Fibroblast of mammary gland (primary cell): ENCODE measurements around the gene ABHD17A.
"Not testable (repeated sequence)": the region's sequence is repeated elsewhere in the genome, so short reads cannot be mapped to it uniquely, and the experiment has no call there.

Source experiments
- DNase-seq: peaks from one replicate; pipeline ENCODE4 v3.0.0-alpha.2; 2010; ENCODE audit warnings: low read depth
- H3K4me3 ChIP-seq: 2 replicates; pipeline ENCODE4 v1.5.1; 2011; ENCODE audit warnings: low read depth, mild to moderate bottlenecking, low read length, moderate library complexity; ENCODE audit not compliant: control insufficient read depth
- CTCF ChIP-seq: conservative IDR thresholded peaks from 2 replicates; pipeline ENCODE4 v1.5.1; 2011; ENCODE audit warnings: low read depth, low read length, inconsistent platforms; ENCODE audit not compliant: control insufficient read depth, insufficient read depth

The ABHD17A gene

GRCh38 chr19:1882089-1882785 is 3.1 kb downstream of the ABHD17A start:
- H3K4me3 ChIP-seq: no peak overlapping the region
- TF ChIP-seq CTCF: no peak
- no peak for DNase-seq

GRCh38 chr19:1881393-1882088 is 3.8 kb downstream of the ABHD17A start:
- not testable (repeated sequence) for DNase-seq, H3K4me3 ChIP-seq

- no peak for TF ChIP-seq CTCF
- no peak overlapping the region for H3K4me3 ChIP-seq
- DNase-seq: no peak
Observed at GRCh38 chr19:1880611-1881392, 4.5 kb downstream of the ABHD17A start.

- not testable (repeated sequence) for H3K4me3 ChIP-seq, DNase-seq
Observed at GRCh38 chr19:1879982-1880381, 5.3 kb downstream of the ABHD17A start.

- H3K4me3 ChIP-seq, DNase-seq: not testable (repeated sequence)
Observed at GRCh38 chr19:1878583-1878982, 6.7 kb downstream of the ABHD17A start.

GRCh38 chr19:1877280-1877660 is 8.0 kb downstream of the ABHD17A start:
- H3K4me3 ChIP-seq, DNase-seq: not testable (repeated sequence)

GRCh38 chr19:1876496-1877279 is 8.6 kb downstream of the ABHD17A start:
- peak overlapping the region; percentile 88 for H3K4me3 ChIP-seq
- DNase-seq: not testable (repeated sequence)

- peak; percentile 80 for DNase-seq
- peak overlapping the region; percentile 88 for H3K4me3 ChIP-seq
- TF ChIP-seq CTCF: no peak
Observed at GRCh38 chr19:1875646-1876495, 9.4 kb downstream of the ABHD17A start.

GRCh38 chr19:1875265-1875645 is 10.0 kb downstream of the ABHD17A start:
- H3K4me3 ChIP-seq: peak overlapping the region; percentile 88
- not testable (repeated sequence) for DNase-seq
